Activated CD8-positive, alpha-beta memory T cell treated with anti-CD3 and anti-CD28 coated beads, Interleukin-2, amount 50 U/mL, for 24 hours (primary cell): ENCODE data around the gene C1QTNF1.

ENCODE experiments used
- DNase-seq: peaks from one replicate; pipeline ENCODE4 v3.0.0-alpha.2; 2020; ENCODE audit errors: extremely low read depth

Gene C1QTNF1

DNA sequence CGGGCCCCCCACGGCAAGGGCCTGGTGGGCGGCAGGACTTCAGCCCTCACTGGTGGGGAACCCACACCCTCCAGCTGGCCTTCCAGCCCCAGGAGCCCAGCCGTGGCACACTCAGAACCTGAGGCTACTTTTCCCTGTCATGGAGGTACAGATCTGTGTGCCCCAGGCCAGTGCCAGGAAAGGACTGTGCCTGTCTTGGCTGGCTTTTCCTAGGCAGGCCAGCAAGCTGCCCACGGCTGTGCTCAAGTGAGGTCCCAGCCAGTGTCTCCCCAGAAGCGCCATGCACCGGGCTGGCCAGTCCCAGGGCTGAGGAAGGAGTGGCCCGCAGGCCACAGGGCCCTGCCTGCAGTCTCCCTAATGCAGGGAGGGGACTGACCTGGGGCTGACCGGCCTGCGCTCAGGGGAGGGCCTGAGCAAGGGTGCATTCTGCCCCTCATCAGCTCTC is 67.3 kb downstream of the C1QTNF1 start:
- no peak for DNase-seq

DNA sequence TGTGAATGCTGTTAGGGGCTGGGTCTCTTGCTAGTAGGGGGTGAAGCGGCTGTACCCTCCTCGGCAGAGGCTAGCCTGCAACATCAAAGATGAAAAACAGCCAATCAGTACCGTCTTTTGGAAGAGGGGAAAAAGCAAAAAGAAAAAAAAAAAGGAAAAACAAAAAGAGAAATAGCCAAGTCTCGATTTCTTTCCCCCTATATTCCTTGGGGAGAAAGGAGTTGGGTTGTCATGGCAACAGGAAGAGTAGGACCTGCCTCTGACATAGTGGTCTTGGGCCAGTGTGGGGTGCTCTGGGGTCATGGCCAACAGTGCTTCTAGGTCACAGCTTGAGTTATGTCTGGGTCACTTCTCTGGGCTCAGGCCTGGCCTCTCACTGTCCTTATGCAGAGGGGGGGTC is 68.6 kb downstream of the C1QTNF1 start:
- DNase-seq: no peak

DNA sequence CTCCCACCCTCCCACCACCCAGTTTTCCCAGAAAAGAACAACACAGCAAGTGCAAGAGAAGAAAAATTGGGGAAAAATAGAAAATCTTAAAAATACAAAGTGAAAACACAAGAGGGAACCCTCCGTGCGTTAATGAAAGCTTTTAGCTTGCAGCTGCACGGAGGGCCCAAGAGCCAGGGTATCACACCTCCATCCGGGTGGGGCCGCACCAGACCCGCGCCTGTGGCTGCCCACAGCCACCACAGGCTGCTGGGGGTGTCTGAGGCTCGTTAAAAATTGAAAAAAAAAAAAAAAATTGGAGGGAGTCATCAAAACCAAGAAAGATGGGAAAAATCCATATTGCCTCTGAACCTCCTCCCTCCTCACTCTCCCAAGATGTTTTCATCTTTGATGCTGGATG is 69.3 kb downstream of the C1QTNF1 start:
- no peak for DNase-seq

DNA sequence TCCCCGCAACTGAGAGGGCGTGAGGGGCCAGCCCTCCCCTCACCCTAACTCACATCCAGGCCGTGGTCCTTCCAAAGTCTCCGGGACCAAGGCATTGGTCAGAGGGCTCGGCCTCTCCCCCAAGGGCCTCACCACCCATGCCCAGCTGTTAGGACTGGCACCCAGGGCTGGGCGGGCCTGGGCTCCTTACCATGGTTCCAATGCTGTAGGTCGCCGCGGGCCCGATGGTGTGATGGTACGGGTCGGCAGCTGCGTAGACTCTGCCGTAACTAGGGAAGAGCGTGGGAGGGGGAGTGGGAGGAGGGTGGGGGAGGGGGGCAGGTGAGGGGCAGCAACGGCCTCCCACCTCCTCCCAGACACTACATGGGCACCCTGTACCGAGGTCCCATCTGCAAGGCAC is 70.3 kb downstream of the C1QTNF1 start:
- no peak for DNase-seq

DNA sequence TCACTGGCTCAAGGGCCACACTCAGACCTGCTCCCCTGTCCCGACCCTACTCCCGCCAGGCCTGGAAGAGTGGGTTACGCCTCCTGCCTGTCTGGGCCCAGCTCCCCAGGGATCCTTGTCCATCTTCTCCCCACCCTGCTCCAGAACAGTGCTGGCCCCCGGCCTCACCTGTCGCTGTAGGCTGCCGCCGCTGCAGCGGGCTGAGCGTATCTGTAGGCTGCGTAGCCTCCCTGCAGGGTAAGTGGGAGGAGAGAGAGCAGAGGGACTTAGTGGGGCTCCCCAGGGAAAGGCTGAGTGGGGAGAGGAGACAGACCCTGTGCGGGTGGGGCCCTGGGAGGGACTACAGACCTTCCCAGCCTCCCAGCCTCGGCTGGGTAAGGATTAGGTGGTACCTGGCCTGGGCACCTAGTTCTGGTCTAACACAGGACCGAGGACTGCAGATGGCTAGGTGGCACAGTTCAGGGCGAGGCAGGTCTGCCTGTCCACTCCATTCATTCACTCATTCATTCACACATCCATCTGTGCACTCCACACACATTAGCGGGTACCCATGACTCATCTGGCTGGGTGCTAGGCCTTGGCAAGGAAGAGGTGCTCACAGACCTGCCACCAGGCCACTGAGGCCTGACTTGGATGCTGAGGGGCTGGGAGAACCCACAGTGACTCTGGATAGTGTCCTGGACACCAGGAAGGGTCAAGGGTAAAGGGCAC is 71.5 kb downstream of the C1QTNF1 start:
- no peak for DNase-seq

DNA sequence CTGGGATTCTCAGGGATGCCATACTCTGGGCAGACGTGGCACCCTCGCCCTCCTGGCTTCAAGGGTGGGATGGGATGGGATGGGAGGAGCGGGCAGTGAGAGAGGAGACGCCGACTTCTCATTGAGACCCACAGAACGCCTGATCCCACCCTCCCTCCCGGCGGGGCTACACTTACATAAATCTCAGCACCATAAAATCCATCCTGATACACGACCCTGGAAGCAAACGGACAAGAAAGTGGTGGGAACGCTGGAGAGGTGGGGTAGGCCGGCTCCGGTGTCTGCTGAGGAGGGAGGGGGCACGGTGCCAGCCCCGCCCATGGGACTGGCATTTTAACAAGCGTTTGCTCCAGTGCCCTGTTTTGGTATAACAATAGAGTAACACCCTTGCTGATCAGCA is 72.5 kb downstream of the C1QTNF1 start:
- DNase-seq: no peak

DNA sequence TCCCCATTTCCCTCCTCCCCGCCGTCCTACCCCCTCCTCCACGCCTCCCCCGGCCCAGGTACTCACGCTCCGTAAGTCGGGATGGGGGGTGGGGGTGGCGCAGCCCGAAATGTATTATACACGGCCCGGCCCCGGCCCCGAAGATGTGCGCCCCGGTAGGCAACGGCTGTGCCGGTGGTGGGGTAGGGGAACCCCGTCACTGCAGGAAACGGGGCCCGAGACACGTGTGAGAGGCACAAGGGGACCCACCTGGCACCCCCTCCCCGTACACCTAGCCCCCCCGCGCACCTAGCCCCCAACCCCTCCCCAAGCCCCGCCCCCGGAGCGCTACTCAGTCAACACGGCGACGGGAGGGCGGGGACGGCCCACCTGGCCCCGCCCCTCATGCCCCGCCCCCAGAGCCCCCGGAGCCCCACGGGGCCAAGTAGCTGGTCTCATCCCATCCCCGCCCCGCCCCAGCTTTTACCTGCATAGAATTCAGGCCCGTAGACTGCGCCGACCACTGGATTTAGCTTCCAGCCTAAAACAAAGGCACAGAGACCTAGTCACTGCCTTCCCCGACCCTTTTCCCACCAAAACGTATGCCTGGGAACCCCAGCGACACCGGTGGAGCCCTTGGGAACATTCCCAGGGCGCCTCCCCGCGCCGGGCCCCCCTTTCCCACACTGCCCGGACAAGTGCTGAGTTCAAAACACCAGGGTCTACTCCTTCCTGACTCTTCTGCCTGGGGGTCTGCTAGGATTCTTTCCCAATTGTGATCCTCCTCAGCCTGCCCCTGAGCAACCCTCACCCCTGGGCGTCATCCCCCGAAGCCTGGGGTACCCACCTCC is 73.5 kb downstream of the C1QTNF1 start:
- DNase-seq: no peak

DNA sequence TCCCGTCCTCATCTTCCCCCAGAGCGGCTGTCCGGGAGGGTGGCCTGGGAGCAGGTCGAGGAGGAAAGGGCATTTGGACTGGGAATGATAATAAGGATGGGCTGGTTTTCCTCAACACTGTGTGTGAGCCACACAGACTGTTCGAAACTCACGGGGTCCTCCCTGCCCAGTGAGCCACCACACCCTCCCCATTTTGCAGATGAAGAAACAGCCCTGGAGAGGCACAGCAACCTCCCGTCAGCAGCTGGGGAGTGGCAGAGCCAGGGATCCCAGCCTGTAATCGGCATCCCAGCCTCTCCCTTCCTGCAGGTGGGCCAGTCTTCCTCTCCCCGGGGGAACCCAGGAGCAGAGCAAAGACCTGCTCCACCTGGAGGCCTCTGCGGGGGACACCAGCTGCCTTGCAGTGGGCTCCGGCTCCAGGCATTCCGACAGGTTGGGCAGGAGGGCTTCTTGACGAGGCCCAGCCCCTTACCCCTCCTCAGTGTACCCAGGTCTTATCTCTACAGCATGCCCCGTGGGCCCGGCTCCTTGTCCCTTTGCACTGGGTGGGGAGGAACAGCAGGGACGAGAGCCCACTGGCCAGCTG is 74.4 kb downstream of the C1QTNF1 start:
- DNase-seq: no peak
